WI38 (cell line): ENCODE measurements around the gene LTBP1.

Experiments used
- H3K4me3 ChIP-seq: 2 replicates; pipeline ENCODE4 v1.5.1; 2011; ENCODE audit warnings: low read depth, mild to moderate bottlenecking, control low read depth, low read length
- CTCF ChIP-seq: IDR thresholded peaks from 2 replicates; pipeline ENCODE4 v1.5.1; 2012; ENCODE audit warnings: low read depth, mild to moderate bottlenecking, control low read depth, low read length

LTBP1 gene

GRCh38 chr2:33184041-33184440 lies 237.3 kb downstream of the LTBP1 start:
- TF ChIP-seq CTCF, result no peak
- no peak overlapping the region for H3K4me3 ChIP-seq

- no peak overlapping the region for H3K4me3 ChIP-seq
- TF ChIP-seq CTCF, result no peak
Observed at GRCh38 chr2:33186937-33187336, 240.2 kb downstream of the LTBP1 start.

GRCh38 chr2:33188799-33189198 lies 242.0 kb downstream of the LTBP1 start:
- TF ChIP-seq CTCF, result no peak

GRCh38 chr2:33190393-33190937 lies 243.7 kb downstream of the LTBP1 start:
- TF ChIP-seq CTCF, result no peak
- H3K4me3 ChIP-seq, result no peak overlapping the region

More at GRCh38 chr2:33188799-33189198, 242.0 kb downstream of the LTBP1 start:
- no peak overlapping the region for H3K4me3 ChIP-seq

GRCh38 chr2:33195891-33196290 lies 249.1 kb downstream of the LTBP1 start:
- no peak for TF ChIP-seq CTCF
- H3K4me3 ChIP-seq, result no peak overlapping the region

GRCh38 chr2:33196700-33197099 lies 249.9 kb downstream of the LTBP1 start:
- TF ChIP-seq CTCF, result no peak
- H3K4me3 ChIP-seq, result no peak overlapping the region

GRCh38 chr2:33197198-33197938 lies 250.6 kb downstream of the LTBP1 start:
- TF ChIP-seq CTCF, result no peak
- H3K4me3 ChIP-seq, result no peak overlapping the region
